ENCODE results near the gene KRTAP12-2. TPM values are rescaled to one million over a fixed set of nuclear protein-coding genes. Genes with fewer than 3 reads are reported as not detected.

KRTAP12-2 gene, protein sequence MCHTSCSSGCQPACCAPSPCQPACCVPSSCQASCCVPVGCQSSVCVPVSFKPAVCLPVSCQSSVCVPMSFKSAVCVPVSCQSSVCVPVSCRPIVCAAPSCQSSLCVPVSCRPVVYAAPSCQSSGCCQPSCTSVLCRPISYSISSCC
- total RNA-seq, result not detected

DNA sequence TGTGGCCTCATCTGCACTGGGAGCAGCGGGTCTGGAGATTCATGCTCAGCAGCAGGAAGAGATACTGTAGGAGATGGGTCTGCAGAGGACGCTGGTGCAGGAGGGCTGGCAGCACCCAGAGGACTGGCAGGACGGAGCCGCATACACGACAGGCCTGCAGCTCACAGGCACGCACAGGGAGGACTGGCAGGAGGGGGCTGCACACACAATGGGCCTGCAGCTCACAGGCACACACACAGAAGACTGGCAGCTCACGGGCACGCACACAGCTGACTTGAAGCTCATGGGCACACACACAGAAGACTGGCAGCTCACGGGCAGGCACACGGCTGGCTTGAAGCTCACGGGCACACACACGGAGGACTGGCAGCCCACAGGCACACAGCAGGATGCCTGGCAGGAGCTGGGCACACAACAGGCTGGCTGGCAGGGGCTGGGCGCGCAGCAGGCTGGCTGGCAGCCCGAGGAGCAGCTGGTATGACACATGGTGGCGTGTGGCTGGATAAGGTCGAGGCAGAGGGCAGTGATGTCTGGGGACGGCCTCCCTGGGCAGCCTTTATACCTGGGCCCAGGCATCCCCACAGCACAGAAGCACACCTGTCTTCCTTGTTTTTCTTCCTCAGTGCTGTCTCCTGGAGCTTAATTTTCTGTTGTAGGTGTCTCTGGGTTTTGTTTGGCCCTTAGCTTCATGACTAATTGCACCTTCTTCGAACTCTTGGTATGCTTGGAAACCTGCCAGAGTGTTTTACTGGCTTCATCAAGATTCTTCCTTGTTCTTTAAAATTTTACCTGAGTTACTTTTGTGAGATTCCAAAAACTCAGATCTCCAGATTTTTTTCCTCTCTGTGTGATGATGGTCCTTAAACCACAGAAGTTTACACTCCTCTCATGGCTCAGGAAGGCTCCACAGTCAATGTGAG, at the start of gene KRTAP12-2:
Gene KRTAP12-2, minus strand, starts transcription at position 527 of the 920 bp plus-strand sequence. Its CDS starts 41 bp downstream, at position 486.

GRCh38 chr21:44711327-44712202, 44.8 kb upstream of the KRTAP12-2 start, which contains the start of gene TSPEAR:
TSPEAR (minus strand) TSS chr21:44711572; CDS start chr21:44711514, 58 bp downstream.

DNA sequence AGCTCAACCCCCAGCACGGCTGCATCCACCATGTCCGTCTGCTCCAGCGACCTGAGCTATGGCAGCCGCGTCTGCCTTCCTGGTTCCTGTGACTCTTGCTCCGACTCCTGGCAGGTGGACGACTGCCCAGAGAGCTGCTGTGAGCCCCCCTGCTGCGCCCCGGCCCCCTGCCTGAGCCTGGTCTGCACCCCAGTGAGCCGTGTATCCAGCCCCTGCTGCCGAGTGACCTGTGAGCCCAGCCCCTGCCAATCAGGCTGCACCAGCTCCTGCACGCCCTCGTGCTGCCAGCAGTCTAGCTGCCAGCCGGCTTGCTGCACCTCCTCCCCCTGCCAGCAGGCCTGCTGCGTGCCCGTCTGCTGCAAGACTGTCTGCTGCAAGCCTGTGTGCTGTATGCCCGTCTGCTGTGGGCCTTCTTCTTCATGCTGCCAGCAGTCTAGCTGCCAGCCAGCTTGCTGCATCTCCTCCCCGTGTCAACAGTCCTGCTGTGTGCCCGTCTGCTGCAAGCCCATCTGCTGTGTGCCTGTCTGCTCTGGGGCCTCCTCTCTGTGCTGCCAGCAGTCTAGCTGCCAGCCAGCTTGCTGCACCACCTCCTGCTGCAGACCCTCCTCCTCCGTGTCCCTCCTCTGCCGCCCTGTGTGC, 30.6 kb upstream of the KRTAP12-2 start, which contains the start of gene KRTAP10-12:
Gene KRTAP10-12, plus strand, starts transcription at position 1 of the 639 bp plus-strand sequence. Its CDS starts 30 bp downstream, at position 31.

GRCh38 chr21:44681861-44682579, 15.3 kb upstream of the KRTAP12-2 start, which contains the start of gene KRTAP12-1:
KRTAP12-1 (minus strand) TSS chr21:44682163; CDS start chr21:44682123, 40 bp downstream.

GRCh38 chr21:44657635-44658540, 8.8 kb downstream of the KRTAP12-2 start, which contains the start of gene KRTAP12-3:
KRTAP12-3 (plus strand) TSS chr21:44657932; CDS start chr21:44657980, 48 bp downstream.

DNA sequence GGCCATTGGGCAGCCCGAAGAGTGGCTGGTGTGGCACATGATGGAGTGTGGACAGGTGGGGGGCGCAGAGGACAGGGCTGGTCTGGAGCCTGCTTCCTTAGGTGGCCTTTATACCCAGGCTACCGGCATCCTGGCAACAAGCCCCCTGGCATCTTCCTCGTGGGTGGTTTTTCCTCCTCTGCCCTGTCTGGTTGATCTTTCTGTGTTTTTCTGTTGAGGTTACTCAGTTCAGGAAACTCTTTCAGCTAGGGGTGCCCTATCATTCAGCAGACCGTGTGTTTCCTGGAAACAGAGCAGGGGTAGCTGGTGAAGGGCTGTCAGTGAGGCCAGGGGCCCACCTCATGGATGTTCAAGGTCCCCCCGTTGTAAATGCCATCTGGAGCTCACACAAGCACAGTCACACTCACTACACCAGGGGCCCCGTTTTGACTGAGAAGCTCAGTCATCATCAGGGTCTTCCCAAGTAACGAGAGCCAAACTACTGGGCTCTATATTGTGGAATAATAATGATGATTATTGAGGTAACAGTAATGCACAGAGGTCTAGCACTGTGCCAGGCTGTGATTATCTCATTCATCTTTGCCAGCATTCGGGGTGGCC, 12.1 kb downstream of the KRTAP12-2 start, which contains the start of gene KRTAP12-4:
Gene KRTAP12-4, minus strand, starts transcription at position 84 of the 600 bp plus-strand sequence. Its CDS starts 45 bp downstream, at position 39.

GRCh38 chr21:44646366-44647221, 20.1 kb downstream of the KRTAP12-2 start, which contains the start of gene KRTAP10-11:
KRTAP10-11 (plus strand) TSS chr21:44646414; CDS start chr21:44646459, 45 bp downstream.

DNA sequence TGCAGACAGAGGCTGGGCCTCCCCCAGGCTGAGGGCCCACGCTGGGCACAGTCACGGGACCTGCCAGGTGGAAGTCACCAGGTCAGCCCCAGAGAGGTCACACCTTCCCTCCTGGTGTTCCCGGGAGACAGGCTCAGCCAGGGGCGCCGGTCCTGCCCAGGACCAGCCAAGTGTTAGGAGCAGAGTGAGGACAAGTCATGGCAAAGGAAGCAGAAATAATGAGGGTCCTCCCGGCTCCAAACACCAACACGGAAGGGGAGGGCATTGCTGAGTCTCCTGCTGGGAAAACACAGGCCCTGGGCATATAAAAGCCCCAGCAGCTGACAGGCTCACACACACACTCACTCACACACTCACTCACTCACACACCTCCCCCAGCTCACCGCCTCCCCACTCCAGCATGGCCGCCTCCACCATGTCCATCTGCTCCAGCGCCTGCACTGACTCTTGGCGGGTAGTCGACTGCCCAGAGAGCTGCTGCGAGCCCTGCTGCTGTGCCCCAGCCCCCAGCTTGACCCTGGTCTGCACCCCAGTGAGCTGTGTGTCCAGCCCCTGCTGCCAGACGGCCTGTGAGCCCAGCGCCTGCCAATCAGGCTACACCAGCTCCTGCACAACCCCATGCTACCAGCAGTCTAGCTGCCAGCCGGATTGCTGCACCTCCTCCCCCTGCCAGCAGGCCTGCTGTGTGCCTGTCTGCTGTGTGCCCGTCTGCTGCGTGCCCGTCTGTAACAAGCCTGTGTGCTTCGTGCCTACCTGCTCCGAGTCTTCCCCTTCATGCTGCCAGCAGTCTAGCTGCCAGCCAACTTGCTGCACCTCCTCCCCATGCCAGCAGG, 29.5 kb downstream of the KRTAP12-2 start, which contains the start of gene KRTAP10-10:
Gene KRTAP10-10, plus strand, starts transcription at position 339 of the 833 bp plus-strand sequence. Its CDS starts 62 bp downstream, at position 401.

DNA sequence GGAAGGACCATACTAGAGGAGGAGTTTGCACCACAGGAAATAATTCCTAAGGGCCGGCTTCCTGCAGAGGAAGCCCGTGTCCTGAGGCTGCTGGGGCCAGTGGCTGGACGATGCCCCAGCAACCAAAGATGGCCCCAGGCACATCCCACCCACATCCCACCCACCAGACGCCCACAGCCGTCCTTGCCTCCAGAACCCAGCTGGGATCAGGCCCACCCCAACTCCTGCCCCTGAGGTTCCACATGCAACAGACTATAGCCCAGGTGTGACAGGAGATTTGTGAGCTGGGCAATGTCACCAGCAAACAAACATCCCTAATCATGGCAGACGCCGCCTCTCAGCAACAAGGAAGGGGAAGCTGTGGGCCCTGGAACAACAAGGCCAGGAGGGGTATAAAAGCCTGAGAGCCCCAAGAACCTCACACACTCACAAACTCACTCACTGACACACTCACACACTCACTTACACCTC, 40.0 kb downstream of the KRTAP12-2 start, which contains the start of gene KRTAP10-9:
Gene KRTAP10-9, plus strand, starts transcription at position 421 of the 471 bp plus-strand sequence. CDS start 79 bp downstream, outside the sequence.

Small RNAs within 50 kb of the gene (small RNA-seq; reads per million reads assigned to genes)
- not detected for gene KRTAP12-6P

Other genes with a start within 250 kb of the KRTAP12-2 start
- gene LRRC3, start 211.4 kb downstream of the KRTAP12-2 start, total RNA-seq, result 5.8 TPM
- gene KRTAP10-1, start 126.7 kb downstream of the KRTAP12-2 start, total RNA-seq, result not detected
- not detected for gene KRTAP10-2, start 115.4 kb downstream of the KRTAP12-2 start, total RNA-seq
- gene KRTAP10-3, start 108.1 kb downstream of the KRTAP12-2 start, total RNA-seq, result not detected
- not detected for gene KRTAP10-4, start 93.2 kb downstream of the KRTAP12-2 start, total RNA-seq
- gene KRTAP10-5, start 86.3 kb downstream of the KRTAP12-2 start, total RNA-seq, result not detected
- gene KRTAP10-6, start 74.4 kb downstream of the KRTAP12-2 start, total RNA-seq, result not detected
- not detected for gene KRTAP10-7, start 66.3 kb downstream of the KRTAP12-2 start, total RNA-seq
- not detected for gene KRTAP10-8, start 54.8 kb downstream of the KRTAP12-2 start, total RNA-seq
- gene KRTAP10-9, start 39.8 kb downstream of the KRTAP12-2 start, total RNA-seq, result not detected
- not detected for gene KRTAP10-10, start 29.6 kb downstream of the KRTAP12-2 start, total RNA-seq
- gene KRTAP10-11, start 20.5 kb downstream of the KRTAP12-2 start, total RNA-seq, result not detected
- gene KRTAP12-4, start 12.3 kb downstream of the KRTAP12-2 start, total RNA-seq, result not detected
- not detected for gene KRTAP12-3, start 9.0 kb downstream of the KRTAP12-2 start, total RNA-seq
- not detected for gene KRTAP12-1, start 15.2 kb upstream of the KRTAP12-2 start, total RNA-seq
- not detected for gene KRTAP10-12, start 30.2 kb upstream of the KRTAP12-2 start, total RNA-seq
- 0.23 TPM for gene TSPEAR, start 44.6 kb upstream of the KRTAP12-2 start, total RNA-seq
- gene UBE2G2, start 134.9 kb upstream of the KRTAP12-2 start, total RNA-seq, result 74.0 TPM
- gene SUMO3, start 151.1 kb upstream of the KRTAP12-2 start, total RNA-seq, result 109 TPM
- gene PTTG1IP, start 206.8 kb upstream of the KRTAP12-2 start, total RNA-seq, result 117 TPM

All from diencephalon (tissue), 1 donor.